GM21515 (cell line): ENCODE results near the gene SPP2.

ENCODE experiments used
- ATAC-seq: cut with Tn5 transposase; IDR thresholded peaks from one replicate; pipeline ENCODE4 v1.9.1; 2021; ENCODE audit not compliant: unreplicated experiment

Gene SPP2, protein sequence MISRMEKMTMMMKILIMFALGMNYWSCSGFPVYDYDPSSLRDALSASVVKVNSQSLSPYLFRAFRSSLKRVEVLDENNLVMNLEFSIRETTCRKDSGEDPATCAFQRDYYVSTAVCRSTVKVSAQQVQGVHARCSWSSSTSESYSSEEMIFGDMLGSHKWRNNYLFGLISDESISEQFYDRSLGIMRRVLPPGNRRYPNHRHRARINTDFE

DNA sequence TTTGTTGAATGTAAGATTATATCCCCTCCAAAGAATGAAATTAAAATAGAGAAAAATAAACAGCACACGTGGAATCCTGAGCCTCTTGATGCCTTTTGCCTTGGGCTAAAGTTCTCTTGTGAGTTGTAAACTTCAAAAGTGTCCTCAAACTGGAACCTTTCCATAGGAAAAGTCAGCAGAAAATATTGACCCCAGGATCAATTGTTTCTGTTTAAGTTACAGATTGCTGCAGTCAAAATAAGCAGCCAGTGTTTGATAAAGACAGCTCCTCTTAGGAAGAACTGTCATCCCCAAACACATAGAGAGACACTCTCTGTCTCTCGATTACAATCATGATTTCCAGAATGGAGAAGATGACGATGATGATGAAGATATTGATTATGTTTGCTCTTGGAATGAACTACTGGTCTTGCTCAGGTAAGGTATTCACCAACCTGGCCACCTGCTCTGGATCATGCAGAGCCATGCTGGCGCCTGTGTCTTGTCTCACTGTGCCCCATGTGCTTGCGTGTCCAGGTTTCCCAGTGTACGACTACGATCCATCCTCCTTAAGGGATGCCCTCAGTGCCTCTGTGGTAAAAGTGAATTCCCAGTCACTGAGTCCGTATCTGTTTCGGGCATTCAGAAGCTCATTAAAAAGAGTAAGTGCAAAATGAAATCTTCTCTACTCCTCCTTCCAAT, at the start of gene SPP2:
TSS of gene SPP2 (plus strand) at position 248 of the 681 bp plus-strand sequence. CDS start at position 333, 85 bp downstream.
- no peak for ATAC-seq

DNA sequence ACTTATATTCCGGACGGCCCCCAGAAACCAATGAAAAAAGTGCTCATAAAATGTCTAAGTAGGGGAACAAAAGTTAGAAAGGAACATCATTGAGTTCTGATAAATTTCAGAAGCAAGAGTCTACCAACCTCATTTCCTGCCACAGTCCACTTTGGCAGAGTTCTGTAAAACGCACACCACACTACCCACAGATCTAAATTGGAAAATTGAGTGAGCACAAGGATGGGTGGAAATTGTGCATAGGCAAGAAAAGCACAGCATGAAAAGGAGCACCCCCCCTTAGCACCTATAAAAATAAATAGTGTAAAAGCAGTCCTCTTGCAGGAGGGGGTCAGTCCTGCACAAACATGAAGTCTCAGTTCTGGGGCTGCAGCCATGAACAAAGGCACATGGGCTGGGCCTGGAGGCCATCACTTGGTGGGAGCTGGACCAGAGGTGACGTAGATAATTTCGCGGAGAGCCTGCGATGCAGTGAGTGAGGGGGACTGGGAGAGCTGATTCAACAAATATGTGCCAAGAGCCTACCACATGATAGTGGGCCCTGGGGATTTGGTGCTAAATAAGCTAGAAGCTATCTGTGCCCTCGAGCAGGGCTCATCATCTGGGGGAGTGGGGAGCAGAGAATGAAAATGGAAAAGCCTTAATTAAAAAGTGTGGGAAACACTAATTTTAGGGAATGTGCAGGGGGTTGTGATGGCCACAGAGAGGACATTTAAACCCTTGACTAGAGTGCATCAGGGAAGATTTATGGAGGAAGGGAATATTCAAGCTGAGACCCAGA, 48.9 kb upstream of the SPP2 start:
- no peak for ATAC-seq

DNA sequence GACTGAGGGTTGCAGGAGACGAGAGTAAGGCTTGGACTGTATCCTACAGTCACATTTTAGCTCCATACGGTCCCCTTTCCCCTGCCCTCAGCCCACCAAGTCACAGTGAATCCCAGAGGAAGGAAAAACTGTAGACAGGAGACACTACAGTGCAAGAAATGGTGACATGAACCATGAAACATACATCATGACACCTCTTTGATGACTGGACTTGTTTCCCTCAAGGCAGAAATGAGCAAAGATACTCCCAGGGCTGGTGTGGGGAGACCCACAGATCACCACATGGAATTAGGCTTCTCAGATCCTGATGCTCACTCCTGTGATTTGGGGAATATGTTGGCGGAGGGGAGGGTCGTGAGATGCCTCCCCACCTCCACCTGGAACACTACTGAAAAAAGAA, 48.2 kb upstream of the SPP2 start:
- no peak for ATAC-seq

DNA sequence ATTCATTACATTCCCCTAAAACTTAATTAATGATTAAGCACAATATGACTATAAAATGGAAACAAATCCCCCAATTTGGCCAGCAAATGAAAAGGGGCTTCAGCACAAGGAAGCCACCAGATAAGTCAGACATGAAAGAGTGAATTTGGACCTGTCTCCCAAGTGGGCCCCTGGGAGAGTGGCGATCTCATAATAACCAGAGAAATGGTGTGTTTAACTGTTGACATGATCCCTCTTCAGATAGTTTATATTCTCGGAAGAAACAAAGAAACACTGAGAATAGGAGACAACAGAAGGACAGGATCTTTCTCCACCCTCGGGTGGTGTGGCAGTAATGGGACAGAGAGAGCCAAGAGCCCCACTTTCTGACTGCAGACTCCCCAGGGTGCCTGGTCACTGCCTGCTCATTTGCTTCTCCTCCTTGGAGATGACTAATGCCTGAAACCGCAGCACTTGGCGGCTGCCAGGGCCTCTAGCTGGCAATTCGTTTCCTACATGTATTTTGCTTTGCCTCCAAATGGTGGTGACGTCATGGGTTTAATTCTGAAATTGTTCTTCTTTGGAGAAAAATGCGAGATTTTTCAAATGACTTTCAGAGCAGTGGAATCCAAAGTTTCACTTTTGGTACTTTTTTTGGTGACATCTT, 46.4 kb upstream of the SPP2 start:
- no peak for ATAC-seq

DNA sequence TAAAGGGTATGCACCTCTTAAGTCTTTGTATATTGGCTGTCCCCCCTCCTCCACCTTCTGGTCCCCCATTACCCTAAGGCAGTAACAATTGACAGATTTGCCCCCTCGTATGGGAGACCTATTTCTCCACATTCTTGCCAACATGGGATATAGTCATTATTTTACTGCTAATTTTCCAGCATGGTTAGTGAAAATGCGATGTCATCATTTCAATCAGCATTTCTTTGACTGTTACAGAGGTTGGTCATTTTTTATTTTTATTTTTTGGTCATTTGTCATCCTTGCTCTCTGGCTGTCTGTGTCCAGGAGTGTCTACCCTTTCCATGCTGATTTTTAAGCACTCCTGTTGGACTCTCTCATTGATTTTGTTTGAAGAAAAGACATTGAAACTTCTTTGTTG, 45.4 kb upstream of the SPP2 start:
- ATAC-seq, result no peak

DNA sequence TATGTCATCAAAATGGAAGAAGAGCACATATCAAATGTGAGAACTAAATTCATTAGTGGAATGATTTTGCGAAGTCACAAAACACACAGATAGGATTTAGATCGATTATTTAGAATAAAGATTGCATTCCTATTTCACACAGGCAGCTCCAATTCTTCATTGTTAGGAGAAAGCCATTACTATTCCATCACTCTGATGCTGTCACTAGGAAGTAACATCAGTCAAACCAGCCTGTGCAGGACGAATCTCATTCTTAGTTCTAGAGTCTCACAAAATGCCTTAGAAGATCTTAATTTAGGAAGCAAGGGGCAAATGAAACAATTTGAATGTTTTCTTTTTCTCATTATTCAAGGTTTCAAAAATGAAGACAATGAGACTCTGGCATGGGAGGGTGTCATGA, 44.0 kb upstream of the SPP2 start:
- no peak for ATAC-seq

DNA sequence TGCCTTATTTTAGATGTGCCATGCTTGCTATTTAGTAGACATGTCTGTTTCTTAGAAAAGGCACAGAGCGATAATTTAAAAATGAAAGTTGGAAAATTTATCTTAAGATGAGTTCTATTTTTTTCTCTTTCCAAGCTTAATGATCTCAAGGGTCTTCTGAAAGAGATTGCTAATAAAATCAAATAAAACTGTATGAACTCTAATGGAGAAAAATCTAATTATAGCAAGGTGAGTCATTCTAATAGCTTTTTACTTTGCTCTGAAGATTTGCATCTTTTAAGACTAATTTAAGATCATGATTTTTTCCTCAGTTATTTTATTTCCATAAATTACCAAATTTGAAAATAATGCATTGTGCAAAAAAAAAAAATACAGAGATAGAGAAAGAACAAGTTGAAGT, 36.1 kb upstream of the SPP2 start:
- no peak for ATAC-seq

DNA sequence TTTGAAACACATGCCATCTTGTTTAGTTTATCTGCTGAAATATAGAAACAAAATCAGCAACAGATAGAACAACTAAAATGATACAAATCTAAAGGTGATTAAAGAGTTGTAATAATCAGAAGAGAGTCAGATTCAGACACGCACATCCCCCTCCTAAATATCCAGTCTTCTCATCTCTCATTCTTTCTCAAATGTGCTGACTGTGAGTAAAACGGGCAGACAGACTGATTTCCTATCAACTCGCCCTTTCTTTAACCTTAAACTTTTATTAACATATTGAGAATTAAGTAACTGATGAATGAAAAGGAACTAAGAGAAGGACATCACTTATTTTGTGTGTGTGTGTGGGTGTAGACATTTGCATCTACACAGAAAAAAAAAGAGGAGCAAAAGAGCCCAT, 34.6 kb upstream of the SPP2 start:
- ATAC-seq, result no peak

DNA sequence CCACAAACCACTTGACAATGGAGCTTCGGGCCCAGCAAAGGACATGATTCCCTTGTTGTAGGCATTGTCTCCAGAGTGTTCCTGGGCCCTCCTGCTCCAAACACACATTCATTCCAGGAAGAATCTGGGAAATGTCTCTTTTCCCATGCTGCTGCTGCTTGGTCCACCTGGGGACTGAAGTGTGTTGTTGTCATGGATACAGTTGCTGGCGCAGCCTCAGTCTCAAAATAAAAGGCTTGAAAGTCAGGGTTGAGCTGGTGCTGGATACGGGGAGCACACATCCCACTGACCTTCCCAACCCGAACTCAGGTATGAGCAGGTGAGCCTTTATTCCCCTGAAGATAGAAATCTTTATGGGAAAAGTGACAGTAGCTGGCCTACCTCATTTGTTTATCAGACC, 30.6 kb upstream of the SPP2 start:
- ATAC-seq, result no peak

DNA sequence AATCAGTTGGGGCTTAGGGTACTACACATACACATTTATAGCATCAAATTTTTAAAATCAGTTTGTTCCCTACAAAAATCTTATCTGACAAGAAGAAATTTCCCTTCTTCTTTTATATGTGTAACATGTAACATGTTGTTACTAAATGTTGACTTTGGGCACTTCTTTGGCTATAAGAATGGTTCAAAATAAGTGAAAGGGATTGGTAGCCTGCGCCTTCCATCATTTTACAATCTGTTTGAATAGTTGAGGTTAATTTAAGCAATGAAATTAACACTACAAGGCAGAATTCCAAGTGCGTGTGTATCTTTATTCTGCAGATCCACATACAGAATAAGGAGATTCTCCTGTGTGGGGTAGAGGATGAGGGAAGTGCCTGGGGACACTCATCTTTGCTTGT, 30.2 kb upstream of the SPP2 start:
- ATAC-seq, result no peak

DNA sequence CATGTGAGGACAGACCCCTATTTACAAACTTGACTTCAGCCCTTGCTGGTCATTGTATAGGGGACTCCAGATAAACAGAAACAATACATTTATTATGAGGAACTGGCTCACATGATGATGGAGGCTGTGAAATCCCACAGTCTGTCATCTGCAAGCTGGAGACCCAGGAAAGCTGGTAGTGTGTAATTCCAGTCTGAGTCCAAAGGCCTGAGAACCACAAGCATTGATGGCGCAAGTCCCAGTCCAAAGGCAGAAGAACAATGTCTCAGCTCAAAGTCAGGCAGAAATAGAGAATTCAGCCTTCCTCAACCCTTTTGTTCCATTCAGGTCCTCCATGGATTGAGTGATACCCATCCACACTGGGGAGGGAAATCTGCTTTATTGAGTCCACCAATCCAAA, 28.1 kb upstream of the SPP2 start:
- ATAC-seq, result no peak

DNA sequence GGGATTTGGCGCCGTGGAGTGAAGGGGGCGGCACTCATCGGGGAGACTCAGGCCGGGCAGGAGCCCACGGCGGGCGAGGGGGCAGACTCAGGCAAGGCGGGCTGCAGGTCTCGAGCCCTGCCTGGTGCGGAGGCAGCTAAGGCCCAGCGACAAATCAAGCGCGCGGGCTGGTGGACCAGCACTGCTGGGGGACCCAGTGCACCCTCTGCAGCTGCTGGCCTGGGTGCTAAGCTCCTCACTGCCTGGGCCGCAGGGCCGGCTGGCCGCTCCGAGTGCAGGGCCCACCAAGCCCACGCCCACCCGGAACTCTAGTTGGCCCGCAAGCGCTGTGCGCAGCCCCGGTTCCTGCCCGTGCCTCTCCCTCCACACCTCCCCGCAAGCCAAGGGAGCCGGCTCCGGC, 26.2 kb upstream of the SPP2 start:
- no peak for ATAC-seq

DNA sequence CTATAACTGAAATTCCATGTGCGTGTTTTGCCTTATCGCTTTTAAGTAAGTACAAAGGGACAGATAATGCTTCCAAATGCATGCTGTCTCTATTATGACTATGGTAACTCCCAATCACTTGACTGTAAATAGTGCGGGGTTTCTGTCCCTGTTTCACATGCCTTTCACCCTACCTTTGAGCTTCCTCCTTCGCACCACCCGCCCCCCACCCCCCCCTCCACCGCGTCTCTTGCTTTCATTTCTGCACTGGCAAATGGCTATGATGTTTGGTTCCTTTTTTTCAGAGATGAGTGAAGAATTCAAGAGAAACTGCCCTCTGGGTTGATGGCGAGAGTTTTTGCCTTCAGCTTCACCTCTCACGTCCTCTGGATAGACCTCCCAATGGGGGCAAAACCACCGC, 25.0 kb upstream of the SPP2 start:
- peak; percentile 76 for ATAC-seq

DNA sequence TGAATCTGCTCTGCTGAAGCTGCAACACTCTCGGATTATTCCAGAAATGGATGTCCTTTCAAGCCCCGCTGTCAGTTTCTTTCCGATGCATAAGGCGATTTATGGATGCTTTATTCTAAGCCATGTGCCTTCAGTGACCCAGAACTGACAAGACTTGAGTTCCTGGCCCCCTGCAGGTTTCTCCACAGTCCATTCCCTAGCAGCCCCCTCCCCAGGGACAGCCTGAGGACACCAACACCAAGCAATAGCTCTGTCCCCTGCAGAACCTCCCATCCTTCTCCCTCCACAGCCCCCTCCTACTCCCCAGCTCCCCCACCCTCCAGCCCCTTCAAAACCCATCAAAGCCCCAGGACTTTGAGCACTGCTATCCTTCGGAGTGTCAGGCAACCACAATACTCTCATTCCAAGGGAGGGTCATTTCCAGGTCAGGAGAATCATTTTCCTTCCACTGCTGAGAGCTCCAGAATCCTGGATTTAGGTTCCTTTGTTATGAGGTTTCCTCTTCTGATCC, 24.6 kb upstream of the SPP2 start:
- ATAC-seq, result no peak

DNA sequence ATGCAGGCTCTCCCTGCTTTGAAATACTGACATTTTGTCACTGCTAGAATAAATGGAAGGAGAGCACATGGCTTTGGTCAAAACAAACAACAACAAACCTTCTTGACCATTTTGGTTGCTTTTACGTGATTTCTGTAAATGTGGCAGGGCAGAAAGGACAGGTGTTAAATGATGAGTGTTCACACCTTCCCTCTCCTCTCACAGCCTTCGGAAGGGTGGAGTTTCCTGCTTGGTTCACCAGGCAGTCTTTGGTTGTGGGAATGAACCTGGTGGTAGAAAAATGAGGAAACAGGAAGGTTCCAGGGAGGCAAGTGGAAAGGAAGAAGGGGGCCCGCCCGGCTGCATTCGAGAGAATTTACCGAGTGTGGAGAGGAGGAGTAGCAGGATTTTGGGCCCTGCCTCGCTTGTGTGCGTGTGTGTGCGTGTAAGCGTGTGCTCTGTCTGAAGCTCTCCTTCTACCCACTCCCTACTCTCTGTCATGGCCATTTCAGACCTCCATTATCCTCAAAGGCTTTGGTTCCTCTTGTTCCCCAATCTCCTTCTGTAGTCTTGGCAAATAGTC, 23.7 kb upstream of the SPP2 start:
- no peak for ATAC-seq

DNA sequence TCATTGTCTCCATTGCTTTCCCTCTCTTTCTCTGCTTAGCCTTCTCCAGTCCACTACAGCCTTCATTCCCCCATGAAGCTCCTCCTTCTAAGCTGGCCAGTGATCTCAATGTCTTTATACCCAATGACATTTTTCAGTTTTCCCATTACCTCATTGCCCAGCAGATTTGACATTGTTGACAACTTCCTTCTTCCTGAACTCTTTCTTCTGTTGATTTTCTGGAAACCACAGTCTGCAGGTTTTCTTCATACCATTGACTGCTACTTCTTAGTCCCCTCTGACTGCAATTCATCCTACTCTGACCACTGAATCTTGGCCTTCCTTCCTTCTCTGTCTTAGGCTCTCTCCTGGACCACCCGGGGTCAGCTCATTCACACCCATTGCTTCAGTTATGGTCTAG, 22.9 kb upstream of the SPP2 start:
- ATAC-seq, result no peak

DNA sequence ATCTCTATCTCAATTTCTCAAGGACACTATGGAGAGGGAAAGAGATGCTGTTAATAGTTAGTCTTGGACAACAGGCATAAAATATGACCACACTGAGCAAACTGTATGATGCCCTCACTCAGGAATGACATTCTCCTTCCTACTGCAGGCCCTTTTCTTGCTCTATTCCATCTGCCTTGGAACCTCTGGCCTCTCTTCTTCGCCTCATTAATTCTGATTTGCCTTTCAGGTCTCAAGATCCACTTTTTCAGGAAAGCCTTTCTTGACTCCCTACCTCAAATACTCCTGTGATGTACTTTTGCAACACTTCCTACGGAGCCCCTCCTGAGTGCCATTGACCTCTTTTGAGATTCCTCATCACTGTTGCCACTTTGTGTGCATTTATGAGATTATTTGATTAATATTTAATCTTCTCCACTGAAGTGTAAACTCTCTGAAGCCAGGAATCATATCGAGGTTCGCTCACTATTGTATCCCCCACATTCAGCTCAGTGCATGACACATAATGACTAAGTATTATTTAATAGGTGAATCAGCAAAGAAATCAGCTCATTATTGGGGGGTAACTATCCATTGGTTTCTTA, 21.3 kb upstream of the SPP2 start:
- ATAC-seq, result no peak

DNA sequence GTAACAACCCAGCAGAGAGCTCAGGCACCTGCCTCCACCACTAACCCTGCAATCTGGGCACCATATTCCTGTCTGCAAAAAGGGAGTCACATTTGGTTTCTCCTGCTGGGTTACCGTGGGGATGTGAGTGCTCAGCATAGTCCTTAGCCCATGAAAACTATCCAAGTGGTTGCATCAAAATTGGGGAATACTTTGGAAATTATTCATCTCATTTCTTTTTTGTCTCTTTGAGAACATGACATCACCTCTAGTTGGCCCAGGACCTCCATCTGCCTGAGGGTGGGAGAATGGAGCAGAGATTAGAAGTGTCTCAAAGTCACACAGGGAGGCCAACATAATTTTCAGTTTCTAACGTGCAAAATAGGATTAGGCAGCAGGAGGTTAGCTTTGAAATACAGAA, 19.3 kb upstream of the SPP2 start:
- ATAC-seq, result no peak

DNA sequence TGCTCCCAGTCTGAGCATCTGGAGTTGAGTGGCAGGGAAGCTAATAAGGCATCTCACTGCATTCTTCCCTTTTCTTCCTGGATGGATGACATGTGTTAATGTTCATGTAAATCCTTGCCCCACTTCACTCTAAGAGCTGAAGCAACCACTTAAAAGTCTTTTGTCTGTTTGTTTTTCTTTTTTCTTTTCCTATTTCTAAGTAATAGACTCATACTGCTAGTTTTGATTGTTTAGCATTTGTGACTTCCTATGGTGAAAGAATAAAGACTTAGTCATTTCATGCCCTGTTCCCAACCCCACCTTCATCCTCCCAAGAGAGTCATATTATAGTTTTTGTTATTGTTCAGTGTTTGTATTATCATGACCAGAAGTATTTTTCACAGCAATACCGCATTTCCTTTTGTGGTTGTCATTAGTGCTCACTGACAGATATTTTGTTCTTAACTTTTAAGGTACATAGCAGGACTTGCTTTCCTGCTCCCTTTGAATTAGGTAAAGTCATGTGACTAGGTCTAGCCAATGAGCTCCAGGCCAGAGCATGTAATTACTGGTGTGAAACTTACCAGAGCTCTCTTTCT, 18.1 kb upstream of the SPP2 start:
- ATAC-seq, result no peak

DNA sequence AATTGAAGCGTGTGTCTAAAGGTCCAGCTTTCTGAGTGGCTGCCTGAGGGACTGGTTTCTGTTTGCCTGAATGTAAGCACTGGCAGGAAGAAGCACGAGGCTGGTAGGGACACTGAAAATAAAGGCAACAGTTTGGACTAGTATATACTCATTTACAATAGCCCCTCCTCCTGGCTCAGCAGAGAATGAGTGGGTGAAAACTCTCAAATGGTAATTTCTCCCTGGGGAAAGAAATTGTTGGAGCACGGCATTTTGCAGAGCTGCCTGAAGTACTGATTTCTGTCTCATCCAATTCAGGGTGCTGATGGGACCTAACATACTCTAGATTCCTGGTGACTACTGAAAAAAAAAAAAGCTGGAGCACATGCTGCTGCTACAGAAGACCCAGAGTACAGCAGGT, 17.3 kb upstream of the SPP2 start:
- ATAC-seq, result no peak

DNA sequence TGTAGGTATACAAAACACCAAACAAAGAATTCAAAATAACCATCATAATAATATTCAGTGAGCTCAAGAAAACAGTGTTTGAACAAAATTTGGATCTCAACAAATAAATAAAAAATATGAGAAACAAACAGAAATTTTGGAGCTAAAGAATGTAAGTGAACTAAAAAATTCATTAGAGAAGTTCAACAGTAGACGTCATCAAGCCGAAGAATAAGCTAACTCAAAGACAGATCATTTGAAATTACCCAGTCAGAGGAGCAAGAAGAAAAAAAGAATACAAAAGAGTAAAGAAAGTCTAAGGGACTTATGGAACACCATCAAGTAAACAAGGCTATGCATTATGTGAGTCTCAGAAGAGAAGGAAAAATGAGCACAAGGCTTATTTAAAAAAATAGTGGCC, 16.6 kb upstream of the SPP2 start:
- no peak for ATAC-seq
